GM18867 (cell line): ENCODE measurements around the gene ZNF335.
"Not testable (repeated sequence)": the region's sequence is repeated elsewhere in the genome, so short reads cannot be mapped to it uniquely, and the experiment has no call there.

ENCODE experiments used
- ATAC-seq: cut with Tn5 transposase; IDR thresholded peaks from one replicate; pipeline ENCODE4 v1.9.1; 2021; ENCODE audit warnings: mild to moderate bottlenecking, moderate library complexity; ENCODE audit not compliant: unreplicated experiment

Gene ZNF335

GRCh38 chr20:45971425-45971674 is 653 bp downstream of the ZNF335 start:
- ATAC-seq = peak; percentile 24

GRCh38 chr20:45970646-45971424 is 1.2 kb downstream of the ZNF335 start:
- peak; percentile 7 for ATAC-seq

- no peak for ATAC-seq
These were observed 2.0 kb downstream of the ZNF335 start for GRCh38 chr20:45969712-45970634.

GRCh38 chr20:45968801-45969711 is 2.9 kb downstream of the ZNF335 start:
- ATAC-seq = no peak

GRCh38 chr20:45968081-45968671 is 3.8 kb downstream of the ZNF335 start:
- no peak for ATAC-seq

GRCh38 chr20:45967551-45968080 is 4.4 kb downstream of the ZNF335 start:
- ATAC-seq = no peak

GRCh38 chr20:45965169-45966002 is 6.6 kb downstream of the ZNF335 start:
- ATAC-seq = no peak

GRCh38 chr20:45964006-45964400 is 8.0 kb downstream of the ZNF335 start:
- no peak for ATAC-seq

- no peak for ATAC-seq
These were observed 8.7 kb downstream of the ZNF335 start for GRCh38 chr20:45963059-45964005.

- ATAC-seq = no peak
These were observed 9.8 kb downstream of the ZNF335 start for GRCh38 chr20:45962031-45962755.

GRCh38 chr20:45959956-45960630 is 11.9 kb downstream of the ZNF335 start:
- no peak for ATAC-seq

GRCh38 chr20:45959126-45959525 is 12.9 kb downstream of the ZNF335 start:
- ATAC-seq = no peak

- ATAC-seq = no peak
These were observed 13.4 kb downstream of the ZNF335 start for GRCh38 chr20:45958593-45958992.

GRCh38 chr20:45957021-45957941 is 14.7 kb downstream of the ZNF335 start:
- no peak for ATAC-seq

- ATAC-seq = not testable (repeated sequence)
These were observed 15.7 kb downstream of the ZNF335 start for GRCh38 chr20:45956326-45956725.

GRCh38 chr20:45953672-45954071 is 18.3 kb downstream of the ZNF335 start:
- no peak for ATAC-seq
